22Rv1 (cell line): ENCODE results near the gene AHCYL2.

ENCODE experiments used
- H3K27ac ChIP-seq: fragments of 450-650 bp; 2 replicates; pipeline ENCODE4 v1.5.1; 2017
- CTCF ChIP-seq: fragments of 450-650 bp; IDR thresholded peaks from 2 replicates; pipeline ENCODE4 v1.5.1; 2017; ENCODE audit warnings: mild to moderate bottlenecking
- ZFX ChIP-seq: fragments of 450-650 bp; IDR thresholded peaks from 2 replicates; pipeline ENCODE4 v1.6.1; 2017; ENCODE audit warnings: antibody characterized with exemption, borderline replicate concordance

Gene AHCYL2

GRCh38 chr7:129257168-129257567 is 32.3 kb downstream of the AHCYL2 start:
- no peak overlapping the region for H3K27ac ChIP-seq
- TF ChIP-seq CTCF (no peak), ZFX (no peak)

GRCh38 chr7:129258649-129259389 is 34.0 kb downstream of the AHCYL2 start:
- H3K27ac ChIP-seq: no peak overlapping the region
- TF ChIP-seq ZFX: no peak
- no peak for TF ChIP-seq CTCF

GRCh38 chr7:129262324-129262723 is 37.5 kb downstream of the AHCYL2 start:
- no peak overlapping the region for H3K27ac ChIP-seq
- TF ChIP-seq ZFX (no peak), CTCF (no peak)

- TF ChIP-seq ZFX (no peak), CTCF (no peak)
- H3K27ac ChIP-seq: no peak overlapping the region
These were observed 38.3 kb downstream of the AHCYL2 start for GRCh38 chr7:129263168-129263567.

- no peak overlapping the region for H3K27ac ChIP-seq
- TF ChIP-seq ZFX: no peak
- no peak for TF ChIP-seq CTCF
These were observed 39.7 kb downstream of the AHCYL2 start for GRCh38 chr7:129264534-129264933.

- no peak for TF ChIP-seq ZFX
- H3K27ac ChIP-seq: no peak overlapping the region
These were observed 40.5 kb downstream of the AHCYL2 start for GRCh38 chr7:129265328-129265727.

GRCh38 chr7:129266181-129266580 is 41.4 kb downstream of the AHCYL2 start:
- TF ChIP-seq CTCF (no peak), ZFX (no peak)

GRCh38 chr7:129270077-129270476 is 45.2 kb downstream of the AHCYL2 start:
- no peak overlapping the region for H3K27ac ChIP-seq
- TF ChIP-seq ZFX: no peak
- no peak for TF ChIP-seq CTCF

More at GRCh38 chr7:129266181-129266580, 41.4 kb downstream of the AHCYL2 start:
- no peak overlapping the region for H3K27ac ChIP-seq
